Renal cortical epithelial cell (primary cell): Measurements from ENCODE around the gene BRF1. TPM values are rescaled to one million over a fixed set of nuclear protein-coding genes. Genes with fewer than 3 reads are reported as not detected.

Experiments used
- DNase-seq: peaks from one replicate; pipeline ENCODE4 v3.0.0-alpha.2; 2011; ENCODE audit warnings: low read depth
- total RNA-seq: library from RNA; depleted of rRNA; stranded (reverse); fragments of >200 nt; gene quantifications from 2 replicates; pipeline ENCODE4 v1.2.3, GENCODE V29; 2014

BRF1 gene
- total RNA-seq, 1 donor from 2014 or later: 47.9 TPM

DNA sequence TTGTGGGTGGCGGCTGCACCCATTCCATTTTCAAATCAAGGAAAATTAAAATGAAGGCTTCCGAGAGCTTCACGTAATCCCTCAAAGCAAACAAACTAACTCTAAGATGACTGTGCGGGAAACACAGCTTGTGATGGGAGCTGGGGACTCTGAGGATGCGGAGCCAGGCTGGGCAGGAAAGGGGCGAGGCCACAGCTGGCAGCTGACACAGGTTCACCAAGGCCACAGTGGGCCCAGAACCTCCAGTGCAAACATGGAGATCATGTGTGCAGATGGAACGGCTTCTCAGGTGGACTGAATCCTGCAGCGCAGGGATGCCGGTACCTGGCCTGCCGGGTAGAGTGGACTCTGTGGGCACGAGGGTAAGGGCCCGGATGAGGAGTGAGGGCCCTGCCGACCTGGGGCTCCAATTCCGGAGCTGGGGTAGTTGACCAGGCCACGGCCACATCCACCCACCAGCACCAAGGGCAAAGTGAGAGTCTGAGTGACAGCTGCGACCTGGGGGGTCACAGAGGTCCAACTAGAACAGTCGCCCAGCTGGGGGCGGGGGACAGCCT is 71.6 kb downstream of the BRF1 start:
- no peak for DNase-seq

DNA sequence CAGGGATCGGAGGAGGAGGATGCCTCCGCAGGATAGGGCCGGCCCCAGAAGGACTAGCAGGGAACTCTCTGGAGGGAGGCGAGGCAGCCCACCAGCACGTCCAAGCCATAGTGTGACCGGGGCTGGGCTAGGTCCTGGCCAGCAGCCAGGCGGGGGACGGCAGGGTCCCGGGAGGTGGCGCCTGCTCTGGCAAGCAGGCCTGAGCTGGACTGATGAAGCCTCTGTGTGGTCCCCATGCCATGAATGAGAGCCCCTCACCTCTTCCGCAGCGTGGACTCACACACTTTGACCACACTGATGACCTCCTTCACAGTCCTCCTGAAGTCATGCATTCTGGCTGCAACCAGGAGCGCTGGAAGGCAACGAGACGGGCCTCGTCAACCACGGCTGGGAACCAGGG is 72.2 kb downstream of the BRF1 start:
- no peak for DNase-seq

DNA sequence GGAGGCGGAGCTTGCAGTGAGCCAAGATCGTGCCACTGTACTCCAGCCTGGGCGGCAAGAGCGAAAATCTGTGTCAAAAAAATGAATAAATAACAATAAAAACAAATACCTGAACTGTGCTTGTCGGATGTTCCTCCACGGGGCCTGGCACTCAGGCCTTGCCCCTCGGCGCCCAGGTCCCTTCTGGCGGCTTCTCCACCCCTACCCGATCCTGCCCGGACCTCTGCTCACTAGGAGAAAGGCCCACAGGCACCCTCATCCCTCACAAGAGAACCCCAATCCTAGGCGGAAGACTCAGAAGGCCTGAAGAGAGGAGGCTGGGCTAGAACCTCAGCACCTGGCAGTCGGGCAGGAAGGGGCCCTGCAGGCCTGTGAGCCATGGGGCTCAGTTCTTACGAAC is 73.5 kb downstream of the BRF1 start:
- DNase-seq: no peak

DNA sequence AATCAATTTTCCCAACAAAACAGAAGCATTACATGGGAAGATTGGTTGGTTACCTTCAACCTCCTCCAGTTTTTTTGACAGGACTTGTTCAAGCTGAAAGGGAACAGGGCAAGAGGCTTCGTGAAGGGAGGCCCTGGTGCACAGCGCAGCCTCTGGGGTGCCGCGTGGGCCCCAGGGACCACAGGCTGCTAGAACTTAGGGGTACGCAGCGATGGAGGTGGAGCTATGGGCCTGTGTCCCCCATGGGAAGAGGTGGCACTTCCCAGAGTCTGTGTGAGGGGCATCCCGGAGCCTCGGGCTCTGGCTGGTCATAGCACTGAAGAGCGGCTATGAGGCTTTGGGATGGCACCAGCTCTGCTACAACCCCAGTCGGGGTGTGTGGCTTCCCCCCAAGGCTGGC is 74.6 kb downstream of the BRF1 start:
- DNase-seq: no peak

DNA sequence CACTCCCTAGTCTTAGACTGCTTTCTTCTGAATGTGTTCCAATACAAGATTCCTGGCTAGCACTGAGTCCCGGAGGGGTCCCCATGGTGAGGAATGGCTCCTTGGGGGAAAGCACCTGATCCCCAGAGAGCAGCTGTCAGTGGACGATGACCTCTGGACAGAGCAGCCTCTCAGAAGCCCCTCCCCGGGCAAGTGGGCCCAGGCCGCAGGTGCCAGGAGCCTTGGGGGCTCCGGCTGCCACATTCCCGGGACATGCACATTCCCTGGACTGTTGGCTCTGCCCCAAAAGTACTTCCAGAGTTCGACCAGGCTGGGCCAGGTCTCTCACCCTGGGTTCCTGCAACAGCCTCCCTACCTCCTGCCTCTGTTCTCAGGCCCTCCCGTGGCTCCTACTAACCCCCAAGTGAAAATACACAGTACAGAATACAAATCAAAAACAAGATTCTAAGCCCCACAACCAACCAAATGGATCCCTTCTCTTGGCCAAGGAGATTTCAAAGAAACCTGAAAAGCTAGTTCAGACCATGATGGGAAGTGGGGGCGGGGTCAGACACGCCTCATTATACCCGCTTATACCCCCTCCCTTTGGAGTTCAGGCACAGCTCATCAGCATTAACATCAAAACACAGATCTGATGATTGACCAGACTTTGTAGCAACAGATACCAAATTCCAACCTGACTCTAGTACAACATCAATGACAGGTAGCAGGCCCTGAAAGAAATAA is 75.8 kb downstream of the BRF1 start:
- no peak for DNase-seq

DNA sequence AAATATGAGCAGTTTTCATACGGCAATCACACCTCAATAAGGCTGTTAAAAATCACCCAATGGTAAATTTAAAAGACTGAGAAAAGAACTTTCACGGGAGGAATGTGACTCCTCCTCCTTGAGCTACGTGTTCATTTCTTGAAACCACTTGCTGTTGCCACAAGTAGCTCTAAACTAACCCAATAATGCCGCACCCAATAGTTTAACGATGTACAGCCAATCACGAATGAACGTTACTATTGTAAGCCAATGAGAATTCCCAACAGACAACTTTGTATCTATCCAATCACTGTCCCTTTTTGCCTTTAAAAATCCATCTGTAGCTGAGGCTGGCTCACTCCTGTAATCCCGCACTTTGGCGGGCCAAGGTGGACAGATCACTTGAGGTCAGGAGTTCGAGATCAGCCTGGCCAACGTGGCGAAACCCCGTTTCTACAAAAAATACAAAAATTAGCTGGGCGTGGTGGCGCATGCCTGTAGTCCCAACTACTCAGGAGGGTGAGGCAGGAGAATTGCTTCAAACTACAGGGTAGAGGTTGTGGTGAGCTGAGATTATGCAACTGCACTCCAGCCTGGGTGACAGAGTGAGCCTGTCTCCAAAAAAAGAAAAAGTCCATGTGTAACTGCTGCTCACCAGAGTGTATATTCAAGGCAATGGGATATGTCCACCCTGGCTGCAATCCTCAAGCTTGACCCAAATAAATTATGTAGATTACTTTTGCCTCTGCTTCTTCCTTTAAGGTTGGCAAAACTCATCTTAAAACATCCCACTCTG is 76.8 kb downstream of the BRF1 start:
- DNase-seq: peak; percentile 28

DNA sequence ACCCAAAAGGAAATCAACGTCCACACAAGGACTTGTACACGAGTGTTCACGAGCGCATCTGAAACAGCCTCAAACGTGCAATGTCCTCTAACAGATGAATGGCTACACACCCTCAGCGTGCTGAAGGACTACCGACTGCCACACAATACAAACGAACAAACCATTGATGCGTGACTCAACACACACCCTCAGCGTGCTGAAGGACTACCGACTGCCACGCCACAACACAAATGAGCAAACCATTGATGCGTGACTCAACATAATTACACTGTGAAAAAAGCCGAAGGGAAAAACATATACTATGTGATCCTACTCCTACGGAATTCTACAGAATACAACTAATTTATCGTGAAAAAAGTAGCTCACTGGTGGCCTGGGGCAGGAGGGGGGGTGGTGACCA is 77.5 kb downstream of the BRF1 start:
- DNase-seq: peak; percentile 78

DNA sequence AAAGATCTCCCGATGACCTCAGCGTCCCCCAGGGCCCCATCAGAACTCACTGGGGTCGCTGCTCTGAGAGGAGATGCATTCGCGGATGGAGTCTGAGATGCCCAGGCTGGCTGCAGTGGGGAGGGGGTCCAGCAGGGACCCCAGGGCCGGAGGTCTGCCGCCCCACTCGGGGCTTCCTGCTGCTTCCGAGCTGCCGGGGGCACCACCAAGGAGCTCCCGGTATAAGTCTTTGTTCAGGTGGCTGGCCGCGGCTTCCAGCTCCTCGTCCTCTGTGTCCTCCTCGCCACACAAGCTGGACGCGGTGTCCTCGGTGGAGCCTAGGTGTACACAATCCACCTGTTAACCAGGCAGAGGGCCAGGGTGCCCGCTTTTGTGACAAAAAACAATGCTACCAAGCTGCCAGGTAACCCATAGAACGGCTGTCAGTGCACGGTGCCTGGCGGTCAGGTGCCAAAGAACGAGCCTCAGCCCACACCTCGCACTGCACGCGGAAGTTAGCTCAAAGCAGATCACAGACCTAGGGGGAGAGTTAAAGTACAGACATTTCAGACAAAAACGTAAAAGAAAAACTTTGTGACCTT is 79.1 kb downstream of the BRF1 start:
- no peak for DNase-seq

DNA sequence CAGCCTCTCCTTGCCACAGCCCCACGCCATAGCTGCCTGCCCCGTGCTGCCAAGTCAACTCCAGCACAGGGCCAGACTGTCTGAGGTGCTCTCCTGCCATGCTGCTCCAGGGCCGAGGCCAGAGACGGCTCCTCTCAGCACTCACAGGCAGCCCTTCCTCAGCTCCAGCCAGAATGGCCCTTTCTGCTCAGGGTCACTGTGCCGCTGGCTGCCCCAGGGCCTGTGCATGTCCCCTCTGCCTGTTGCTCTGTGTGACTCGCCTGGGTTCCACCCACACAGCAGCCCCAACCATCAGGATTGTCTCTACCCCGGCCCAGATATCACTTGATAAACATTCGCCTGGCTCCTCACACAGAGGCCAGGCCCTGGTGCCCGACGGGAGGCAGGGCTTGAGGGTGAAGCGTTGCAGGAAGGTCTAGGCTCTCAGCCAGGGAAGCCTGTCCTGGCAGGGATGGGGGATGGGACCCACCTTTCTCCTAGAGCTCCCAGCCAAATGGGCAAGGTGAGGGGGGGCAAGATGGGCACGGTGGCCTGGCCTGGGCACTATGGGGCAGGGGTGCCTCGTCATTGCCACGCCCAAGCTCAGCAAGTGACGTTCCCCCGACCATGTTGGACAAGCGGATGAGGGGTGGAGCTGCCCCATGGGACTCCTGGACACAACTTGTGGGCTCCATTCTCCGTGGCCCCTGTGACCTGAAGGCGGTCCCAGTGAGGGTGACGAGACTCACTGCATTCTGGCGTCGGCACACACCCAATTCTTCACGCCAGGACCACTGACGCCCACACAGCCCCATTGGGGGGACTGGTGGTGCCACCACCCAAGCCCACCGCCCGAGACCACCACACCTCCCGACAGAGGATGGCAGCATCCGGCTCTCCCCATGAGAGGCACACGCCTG is 79.9 kb downstream of the BRF1 start:
- no peak for DNase-seq

DNA sequence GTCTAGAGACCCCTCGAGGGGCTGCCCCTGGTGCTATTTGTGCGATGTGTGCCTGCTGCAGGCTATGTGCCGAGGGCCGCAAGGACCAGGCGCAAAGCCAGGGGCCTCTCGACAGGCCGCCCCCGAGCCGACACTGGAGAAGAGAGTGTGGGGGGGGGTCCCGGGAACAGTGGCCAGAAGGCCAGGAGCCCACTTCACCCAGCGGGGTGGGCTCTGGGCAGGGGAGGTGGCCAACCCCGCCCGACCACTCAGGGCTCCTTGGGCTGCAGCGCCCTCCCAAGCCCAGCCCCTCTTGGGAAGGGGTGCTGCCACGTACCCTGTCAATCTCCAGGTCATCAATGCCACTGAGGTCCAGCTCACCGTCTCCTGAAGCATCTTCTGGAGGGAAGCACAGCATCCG is 81.0 kb downstream of the BRF1 start:
- DNase-seq: no peak

DNA sequence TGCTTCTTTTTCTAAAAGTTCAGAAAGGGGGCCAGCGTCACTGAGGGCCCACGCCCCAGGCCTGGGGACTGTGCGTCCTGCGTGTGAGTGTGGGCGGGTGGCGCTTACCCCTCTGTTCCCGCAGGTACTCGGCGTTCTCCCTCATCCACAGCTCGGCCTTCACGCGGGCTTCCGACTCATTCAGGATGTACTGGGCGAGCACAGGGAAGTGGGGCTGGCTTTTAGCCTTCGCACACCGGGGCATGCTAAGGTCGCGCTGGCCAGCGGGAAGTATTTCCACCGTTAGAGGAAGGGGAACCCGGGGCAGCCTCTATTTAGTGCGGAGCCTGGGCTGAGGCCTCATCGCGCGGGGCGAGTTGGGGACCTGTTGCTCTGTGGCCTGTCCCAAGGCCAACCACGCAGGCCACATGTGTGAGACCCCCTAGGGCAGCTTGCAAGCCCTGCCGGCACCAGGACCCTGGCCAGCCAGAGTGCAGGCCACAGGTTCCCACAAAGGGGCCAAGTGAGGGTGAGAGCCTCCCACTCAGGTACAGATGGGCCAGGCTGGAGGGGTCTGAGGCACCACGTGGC is 81.7 kb downstream of the BRF1 start:
- DNase-seq: no peak

DNA sequence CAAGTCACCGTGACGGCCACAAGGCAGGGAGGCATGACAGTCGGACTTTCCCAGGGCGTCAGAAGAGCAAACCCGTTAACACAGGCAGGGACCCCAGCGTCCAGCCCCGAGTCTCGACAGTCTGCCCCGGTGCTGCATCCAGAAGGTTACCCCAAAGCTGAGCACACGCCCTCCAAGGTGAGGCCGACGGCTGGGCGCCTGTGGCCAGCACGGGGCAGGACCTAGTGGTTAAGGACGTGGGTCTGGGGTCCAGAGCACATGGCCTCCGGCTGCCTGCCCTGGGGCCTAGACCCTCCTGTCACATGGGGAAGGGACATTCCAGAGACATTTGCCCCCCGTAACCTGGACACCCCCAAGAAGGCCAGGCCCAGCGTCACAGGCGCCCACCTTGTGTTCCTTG is 82.2 kb downstream of the BRF1 start:
- DNase-seq: no peak

DNA sequence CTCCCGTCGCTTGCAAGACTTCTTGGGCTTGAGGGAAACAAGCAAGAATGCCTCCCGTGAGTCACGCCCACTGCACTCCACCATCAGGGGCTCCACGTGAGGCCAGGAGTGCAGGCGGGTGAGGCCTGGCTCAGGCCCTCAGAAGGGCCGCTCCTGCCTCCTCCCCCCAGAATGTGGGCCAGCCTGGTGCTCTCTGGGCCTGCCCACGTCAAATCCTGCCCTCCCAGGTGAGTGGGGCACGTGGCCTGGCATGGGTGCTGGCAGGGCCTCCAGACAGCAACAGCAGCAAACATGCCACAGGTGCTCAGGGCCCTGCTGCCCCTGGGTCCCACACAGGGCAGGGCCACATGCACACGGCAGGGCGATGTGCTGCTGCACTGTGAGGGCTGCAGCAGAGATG is 83.0 kb downstream of the BRF1 start:
- no peak for DNase-seq

DNA sequence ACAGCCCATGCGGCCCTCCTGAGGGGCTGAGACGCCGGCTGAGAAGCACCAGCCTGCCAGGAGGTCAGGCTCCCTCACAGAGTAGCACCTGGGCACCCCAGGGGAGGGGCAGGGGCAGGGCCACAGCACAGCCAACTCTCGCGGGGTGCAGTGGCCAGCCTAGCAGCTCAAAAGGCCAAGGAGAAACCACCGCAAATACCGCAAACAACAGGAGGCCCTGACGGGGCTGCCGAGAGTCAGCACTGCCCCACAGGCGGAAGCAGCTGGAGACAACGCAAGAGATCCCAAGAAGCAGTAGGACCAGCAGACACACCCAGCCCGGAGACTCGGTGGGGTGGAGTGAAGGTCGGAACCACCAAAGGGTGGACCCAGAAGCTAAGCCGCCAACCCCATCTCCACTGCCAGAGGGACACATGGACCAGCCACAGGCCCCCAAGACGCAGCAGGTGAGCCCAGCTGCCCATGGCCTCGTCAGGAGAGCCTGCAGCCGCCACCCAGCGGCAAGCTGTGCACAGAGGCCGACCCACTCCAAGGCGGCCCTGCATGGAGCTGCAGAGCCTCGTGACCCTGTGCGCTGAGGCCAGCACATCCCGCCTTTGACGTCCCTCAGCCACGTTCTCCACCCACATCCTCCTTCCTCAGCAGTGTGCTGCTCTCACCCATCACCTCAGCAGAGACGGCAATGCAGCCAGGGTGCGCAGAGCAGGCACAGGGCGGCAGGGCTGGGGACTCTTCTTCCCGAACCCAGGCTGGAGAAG is 84.1 kb downstream of the BRF1 start:
- no peak for DNase-seq

DNA sequence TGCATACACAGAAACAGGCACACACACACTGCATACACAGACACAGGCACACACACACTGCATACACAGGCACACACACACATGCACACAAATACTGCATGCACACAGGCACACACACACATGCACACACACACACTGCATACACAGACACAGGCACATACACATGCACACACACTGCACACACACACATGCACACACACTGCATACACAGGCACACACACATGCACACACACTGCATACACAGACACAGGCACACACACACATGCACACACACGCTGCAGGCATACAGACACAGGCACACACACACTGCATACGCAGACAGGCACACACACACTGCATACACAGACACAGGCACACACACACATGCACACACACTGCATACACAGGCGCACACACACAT is 85.2 kb downstream of the BRF1 start:
- no peak for DNase-seq

DNA sequence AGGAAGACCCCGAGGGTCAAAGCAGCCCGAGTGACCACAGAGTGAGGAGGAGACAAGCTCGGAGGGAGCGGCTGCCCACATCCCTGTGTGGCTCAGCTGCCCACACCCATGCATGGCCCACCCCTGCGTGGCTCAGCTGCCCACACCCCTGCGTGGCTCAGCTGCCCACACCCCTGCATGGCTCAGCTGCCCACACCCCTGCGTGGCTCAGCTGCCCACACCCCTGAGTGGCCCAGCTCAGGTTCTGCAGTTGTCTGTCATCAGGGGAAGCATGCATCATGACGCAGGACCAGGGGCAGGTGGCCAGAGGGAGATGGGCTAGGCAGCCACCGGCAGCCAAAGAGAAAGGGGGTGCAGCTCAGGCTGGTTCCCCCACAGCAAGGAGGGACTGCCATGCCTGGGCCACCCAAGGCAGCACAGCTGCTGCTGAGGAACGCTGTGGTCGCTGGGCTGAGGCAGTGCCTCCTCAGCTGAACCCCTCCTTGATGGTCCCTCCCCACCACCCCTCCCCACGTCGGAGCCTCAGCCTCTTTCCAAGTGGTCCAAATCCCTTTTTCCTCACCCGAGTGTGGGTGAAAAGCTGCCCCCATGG is 86.4 kb downstream of the BRF1 start:
- no peak for DNase-seq

DNA sequence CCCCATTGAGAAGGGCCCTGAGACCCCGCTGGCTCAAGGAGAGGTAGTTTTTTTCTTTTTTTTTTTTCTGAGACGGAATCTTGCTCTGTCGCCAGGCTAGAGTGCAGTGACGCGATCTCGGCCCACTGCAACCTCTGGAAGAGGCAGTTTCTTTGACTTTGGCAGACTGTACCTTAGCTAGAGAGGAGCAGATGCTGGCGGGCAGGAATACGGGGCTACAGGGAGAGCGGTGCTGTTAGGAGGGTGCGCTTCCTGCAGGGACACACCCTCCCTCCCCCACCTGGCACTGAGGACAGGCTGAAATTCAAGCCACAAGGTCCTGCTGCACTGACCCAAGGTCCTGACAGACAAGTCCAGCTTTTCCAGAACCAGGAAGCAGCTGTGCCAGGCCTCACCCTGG is 87.4 kb downstream of the BRF1 start:
- DNase-seq: no peak

DNA sequence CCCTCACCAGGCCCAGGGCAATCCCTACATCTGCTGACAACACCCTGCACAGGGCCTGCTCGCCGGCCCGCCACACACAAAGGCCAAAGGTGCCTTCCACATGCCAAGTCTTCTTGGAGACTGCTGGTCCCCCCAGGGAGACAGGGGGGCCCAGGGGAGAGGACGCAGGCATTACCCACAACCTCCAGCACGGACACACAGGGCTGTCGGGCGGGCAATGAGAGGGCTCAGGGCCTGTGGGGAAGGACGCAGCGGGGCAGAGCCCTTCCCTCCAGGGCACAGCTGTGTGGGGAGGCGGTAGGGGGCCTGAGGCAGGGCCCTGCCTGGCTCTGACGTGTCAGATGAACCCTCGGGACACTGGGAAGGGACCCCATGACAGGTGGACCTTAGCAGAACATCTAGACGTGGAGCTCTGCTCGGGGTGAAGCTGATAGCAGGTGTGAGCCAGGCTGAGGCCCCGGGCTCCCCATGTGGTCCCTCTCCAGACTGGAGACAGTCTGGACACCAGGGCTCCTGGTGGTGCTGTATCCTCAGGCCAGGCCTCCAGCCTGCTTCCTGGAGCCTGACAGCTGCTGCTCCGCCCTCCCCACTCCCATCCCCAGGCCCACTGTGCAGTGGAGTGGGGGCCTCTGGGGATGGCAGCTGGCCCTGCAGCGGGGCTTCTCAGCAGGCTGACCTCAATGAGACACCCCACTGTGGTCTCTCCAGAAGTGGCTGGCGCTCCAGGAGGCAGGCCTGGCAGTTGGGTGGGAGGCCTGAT is 88.1 kb downstream of the BRF1 start:
- no peak for DNase-seq

DNA sequence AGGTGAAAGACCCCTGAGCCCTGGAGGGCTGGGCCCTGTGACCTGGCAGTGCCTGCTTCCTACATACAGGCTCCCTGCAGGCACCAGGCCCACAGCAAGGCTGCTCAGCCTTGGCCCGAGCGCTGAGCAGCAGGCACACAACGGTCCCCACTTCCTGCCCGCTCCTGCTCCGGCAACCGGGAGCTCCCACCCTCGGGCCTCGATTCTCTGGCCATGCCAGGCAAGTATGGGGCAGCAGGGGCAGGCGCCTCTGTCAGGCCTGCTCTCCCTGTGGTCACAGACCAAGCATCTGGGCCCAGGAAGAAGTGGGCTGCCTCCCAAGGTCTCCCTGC is 89.1 kb downstream of the BRF1 start:
- no peak for DNase-seq
